Measurements from ENCODE around the gene VAMP7.

- no peak for TF ChIP-seq POLR2A (IDR thresholded peaks at IDR 0.05; ENCODE audit: low read length)
- no peak for TF ChIP-seq GATA1 (IDR thresholded peaks at IDR 0.05; ENCODE audit: low read depth, low read length)
These were observed 76.7 kb downstream of the VAMP7 start for GRCh38 chrX:155957843-155958242.
